Naive B cell (primary cell): ENCODE data around the gene TCF12. TPM values are rescaled to one million over a fixed set of nuclear protein-coding genes. Genes with fewer than 3 reads are reported as not detected.

Experiments used
- polyA plus RNA-seq, 6 donors: library from polyadenylated mRNA; unstranded; fragments of 300-500 nt; fragmentation: Illumina TruSeq; gene quantifications; one replicate each; pipeline ENCODE4 v1.2.3, GENCODE V29; 2021; ENCODE audit warnings: low read depth in 6 of 6

TCF12 gene
- polyA plus RNA-seq, 6 donors from 2014 or later: 42.0 to 70.9 (median 56.1) TPM

Other genes starting within 250 kb of the TCF12 start
- 10 to 100 TPM; 14.5 to 19.6 (median 18.0) TPM for gene ZNF280D, start 185.1 kb upstream of the TCF12 start, polyA plus RNA-seq